Activated CD4-positive, CD25-positive, alpha-beta regulatory T cell treated with anti-CD3 and anti-CD28 coated beads, Interleukin-2, amount 50 U/mL, for 24 hours (primary cell): ENCODE data around the gene PLA2G4E.

ENCODE experiments used
- ATAC-seq, 2 donors: fragments of 150-1000 bp; cut with Tn5 transposase; one replicate each; pipeline ENCODE4 v1.10.0; 2021; ENCODE audit warnings: mild to moderate bottlenecking in 1 of 2, moderate library complexity in 1 of 2

PLA2G4E gene

GRCh38 chr15:41952013-41952563 lies 68.8 kb downstream of the PLA2G4E start:
- ATAC-seq, result no peak

- ATAC-seq, result no peak
These were observed 69.3 kb downstream of the PLA2G4E start for GRCh38 chr15:41951571-41951970.

- ATAC-seq, result no peak
These were observed 70.4 kb downstream of the PLA2G4E start for GRCh38 chr15:41950489-41950888.

GRCh38 chr15:41950127-41950483 lies 70.7 kb downstream of the PLA2G4E start:
- no peak for ATAC-seq

- no peak for ATAC-seq
These were observed 71.3 kb downstream of the PLA2G4E start for GRCh38 chr15:41949401-41950126.

GRCh38 chr15:41948490-41948889 lies 72.4 kb downstream of the PLA2G4E start:
- no peak for ATAC-seq

- ATAC-seq, result no peak
These were observed 73.9 kb downstream of the PLA2G4E start for GRCh38 chr15:41946970-41947369.

GRCh38 chr15:41945731-41946130 lies 75.1 kb downstream of the PLA2G4E start:
- ATAC-seq, result no peak

- no peak for ATAC-seq
These were observed 75.6 kb downstream of the PLA2G4E start for GRCh38 chr15:41945221-41945620.

- no peak for ATAC-seq
These were observed 76.4 kb downstream of the PLA2G4E start for GRCh38 chr15:41944313-41944940.

- ATAC-seq, result no peak
These were observed 77.1 kb downstream of the PLA2G4E start for GRCh38 chr15:41943543-41944312.

GRCh38 chr15:41942886-41943285 lies 78.0 kb downstream of the PLA2G4E start:
- ATAC-seq, result no peak

- ATAC-seq, result no peak
These were observed 79.0 kb downstream of the PLA2G4E start for GRCh38 chr15:41941644-41942415.

GRCh38 chr15:41940441-41940857 lies 80.4 kb downstream of the PLA2G4E start:
- peak; percentile 84 to 87 for ATAC-seq

GRCh38 chr15:41939986-41940385 lies 80.9 kb downstream of the PLA2G4E start:
- no peak for ATAC-seq

GRCh38 chr15:41937568-41937923 lies 83.3 kb downstream of the PLA2G4E start:
- ATAC-seq, result no peak

GRCh38 chr15:41936649-41937567 lies 83.9 kb downstream of the PLA2G4E start:
- peak; percentile 54 to 62 for ATAC-seq

- no peak for ATAC-seq
These were observed 84.7 kb downstream of the PLA2G4E start for GRCh38 chr15:41936155-41936554.

- ATAC-seq, result no peak
These were observed 85.2 kb downstream of the PLA2G4E start for GRCh38 chr15:41935566-41936020.

- peak; percentile 60 to 63 for ATAC-seq
These were observed 86.0 kb downstream of the PLA2G4E start for GRCh38 chr15:41934843-41935242.

- ATAC-seq, result no peak
These were observed 87.1 kb downstream of the PLA2G4E start for GRCh38 chr15:41933771-41934170.

GRCh38 chr15:41933326-41933725 lies 87.5 kb downstream of the PLA2G4E start:
- ATAC-seq, result no peak
